GM19043 (cell line): ENCODE data around the gene C19orf47.
"Not testable (repeated sequence)": the region's sequence is repeated elsewhere in the genome, so short reads cannot be mapped to it uniquely, and the experiment has no call there.

ENCODE experiments used
- ATAC-seq: cut with Tn5 transposase; IDR thresholded peaks from one replicate; pipeline ENCODE4 v1.9.1; 2021; ENCODE audit warnings: low read depth; ENCODE audit not compliant: unreplicated experiment

C19orf47 gene

DNA sequence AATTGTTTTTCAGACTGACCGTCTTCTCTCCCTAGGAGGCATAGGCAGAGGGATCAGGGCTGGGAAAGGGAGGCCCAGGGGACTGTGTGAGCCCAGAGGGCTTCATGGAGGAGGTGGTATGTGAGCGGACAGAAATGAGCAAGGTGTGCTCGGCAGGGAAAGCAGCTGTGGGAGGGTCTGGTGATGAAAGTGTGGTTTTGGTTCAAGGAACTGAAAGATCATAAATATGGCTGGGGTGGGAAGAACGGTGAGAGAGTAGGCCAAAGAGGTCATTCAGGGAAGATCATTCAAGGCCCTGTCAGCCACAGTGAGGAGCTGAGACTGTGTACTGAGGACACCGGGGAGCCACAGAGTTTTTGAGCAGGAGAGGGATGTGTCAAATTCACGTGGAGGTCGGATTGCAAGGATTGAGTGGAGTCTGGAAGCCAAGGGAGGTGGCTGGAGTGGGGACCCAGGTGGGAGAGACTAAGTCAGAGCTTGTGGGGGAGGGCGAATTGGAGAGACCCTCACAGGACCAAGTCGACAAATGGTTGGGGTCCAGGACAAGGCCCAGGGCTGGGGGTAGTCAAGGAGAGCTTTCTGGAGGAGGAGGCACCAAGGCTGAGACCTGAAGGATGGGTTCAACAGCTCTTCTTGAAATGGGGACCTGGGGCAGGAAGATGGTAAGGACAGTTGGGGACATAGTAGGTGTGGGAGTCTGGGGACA, 7.9 kb upstream of the C19orf47 start:
- no peak for ATAC-seq

DNA sequence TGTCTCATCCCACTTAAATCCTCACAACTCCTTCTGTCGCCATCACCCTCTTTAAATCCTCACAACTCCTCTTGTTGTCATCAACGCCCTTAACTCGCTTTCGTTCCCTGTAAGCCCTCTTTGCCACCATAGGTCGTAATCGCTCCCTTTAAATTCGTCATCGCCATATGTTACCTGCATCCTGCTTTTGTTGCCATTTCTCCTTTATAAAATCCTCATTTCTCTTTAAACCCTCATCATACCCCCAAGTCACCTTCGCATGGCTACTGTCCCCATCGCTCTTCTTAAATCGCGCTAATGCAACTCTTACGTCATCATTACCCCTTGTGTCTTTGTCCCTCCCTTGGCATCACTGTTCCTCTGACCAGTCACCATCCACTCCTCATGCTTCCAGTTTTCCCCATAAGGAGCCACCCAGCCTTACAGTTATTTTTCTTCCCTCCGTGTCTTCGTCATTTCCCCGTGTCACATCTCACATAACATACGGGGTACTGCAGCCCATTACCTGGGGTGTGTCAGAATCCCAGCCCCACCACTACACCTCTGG, 837 bp upstream of the C19orf47 start:
- ATAC-seq, result no peak

- no peak for ATAC-seq
These were observed 3.8 kb downstream of the C19orf47 start for GRCh38 chr19:40344422-40344821.

DNA sequence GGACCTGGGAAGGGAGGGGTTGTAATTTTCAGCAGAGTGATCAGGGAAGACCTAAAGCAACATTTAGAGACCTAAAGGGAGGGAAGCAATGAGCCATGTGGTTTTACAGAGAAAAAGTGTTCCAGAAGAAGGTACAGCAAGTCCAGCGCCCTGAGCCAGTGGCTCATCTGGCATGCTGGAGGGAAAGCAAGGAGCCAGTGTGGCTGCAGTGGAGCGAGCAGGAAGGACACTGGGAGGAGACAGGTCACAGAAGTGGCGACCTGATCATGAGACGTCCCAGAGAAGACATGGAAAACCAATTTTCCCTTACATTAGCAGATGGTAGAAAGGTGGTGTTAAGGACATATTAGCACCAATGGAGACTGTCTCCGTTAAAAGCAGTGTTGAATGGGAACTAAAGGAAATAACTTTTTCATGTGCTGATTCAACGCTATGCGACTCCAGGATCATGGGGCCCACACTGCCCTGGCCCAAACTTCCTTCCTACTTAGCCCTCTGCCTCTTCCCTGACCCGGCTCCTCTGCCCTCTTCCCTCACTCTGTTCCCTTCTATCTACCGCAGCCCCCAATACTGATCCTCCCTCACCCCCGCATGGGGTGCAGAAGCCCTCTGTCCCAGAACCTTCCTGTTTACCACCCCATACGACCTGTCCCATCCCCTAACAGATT, 5.4 kb downstream of the C19orf47 start:
- no peak for ATAC-seq

GRCh38 chr19:40341601-40342482, 6.4 kb downstream of the C19orf47 start:
- ATAC-seq, result no peak

GRCh38 chr19:40339018-40339728, 9.0 kb downstream of the C19orf47 start:
- no peak for ATAC-seq

GRCh38 chr19:40337594-40337993, 10.6 kb downstream of the C19orf47 start:
- ATAC-seq, result no peak

GRCh38 chr19:40337107-40337506, 11.1 kb downstream of the C19orf47 start:
- ATAC-seq, result no peak

DNA sequence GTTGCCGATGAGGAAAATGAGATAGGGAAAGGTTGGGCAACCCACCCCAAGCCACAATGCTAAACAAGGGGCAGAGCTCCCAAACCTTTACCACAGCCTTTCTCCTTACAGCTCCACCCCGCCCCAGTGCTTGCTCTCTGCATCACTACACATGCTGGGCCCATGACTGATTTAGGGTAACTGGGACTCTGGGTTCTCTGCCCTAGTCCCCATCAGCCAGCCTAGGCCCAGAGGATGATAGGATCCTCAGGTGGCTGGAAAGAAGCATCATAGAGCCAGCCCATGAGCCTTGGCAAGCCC, 11.6 kb downstream of the C19orf47 start:
- ATAC-seq, result no peak

DNA sequence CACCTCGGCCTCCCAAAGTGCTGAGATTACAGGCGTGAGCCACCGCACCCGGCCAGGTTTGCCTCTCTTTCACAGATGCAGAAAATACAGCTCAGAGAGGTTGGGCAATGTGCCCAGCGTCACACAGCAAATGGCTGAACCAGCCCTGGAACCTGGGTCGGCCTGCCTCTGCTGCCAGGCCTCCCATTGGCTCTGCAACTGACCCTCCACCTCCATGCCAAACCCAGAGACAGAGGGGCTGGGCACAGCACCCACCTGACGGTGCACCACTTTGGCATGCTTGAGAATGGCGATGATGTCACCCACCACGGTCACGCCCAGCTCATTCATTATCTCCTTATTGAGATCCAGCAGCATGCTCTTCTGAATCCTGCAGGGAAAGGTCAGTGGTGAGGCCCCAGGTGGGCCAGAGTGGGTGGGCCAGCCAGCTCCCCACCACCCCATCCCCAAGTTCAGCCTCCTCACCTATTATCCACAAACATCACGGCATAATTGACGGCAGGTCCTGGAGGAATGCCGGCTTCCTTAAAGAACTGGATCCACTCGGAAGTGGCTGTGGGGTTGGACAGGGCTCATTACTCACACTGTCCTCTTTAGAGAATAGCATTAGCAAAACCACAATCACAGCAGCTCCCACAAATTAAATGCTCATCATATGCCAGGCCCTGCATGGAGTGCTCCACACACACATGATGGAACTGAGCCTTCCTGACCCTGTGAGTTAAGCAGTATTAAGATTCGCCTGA, 12.2 kb downstream of the C19orf47 start:
- no peak for ATAC-seq

- ATAC-seq, result no peak
These were observed 13.1 kb downstream of the C19orf47 start for GRCh38 chr19:40335101-40335500.

- ATAC-seq, result not testable (repeated sequence)
These were observed 15.1 kb downstream of the C19orf47 start for GRCh38 chr19:40333083-40333482.

DNA sequence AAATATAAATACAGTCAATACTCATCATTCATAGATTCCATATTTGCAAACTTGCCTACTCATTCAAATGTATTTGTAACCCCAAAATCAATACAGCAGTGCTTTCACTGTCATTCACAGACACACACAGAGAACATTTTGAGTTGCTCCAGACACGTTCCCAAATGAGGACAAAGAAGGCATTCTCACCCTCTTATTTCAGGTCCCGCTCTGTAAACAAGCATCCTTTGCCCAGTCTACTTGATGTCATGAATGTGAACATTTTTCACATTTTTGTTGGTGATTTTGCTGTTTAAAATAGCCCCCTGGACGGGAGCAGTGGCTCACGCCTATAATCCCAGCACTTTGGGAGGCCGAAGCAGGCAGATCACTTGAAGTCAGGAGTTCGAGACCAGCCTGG, 15.5 kb downstream of the C19orf47 start:
- no peak for ATAC-seq

GRCh38 chr19:40331052-40331451, 17.1 kb downstream of the C19orf47 start:
- ATAC-seq, result no peak

GRCh38 chr19:40326201-40326600, 22.0 kb downstream of the C19orf47 start:
- no peak for ATAC-seq

GRCh38 chr19:40323705-40324104, 24.5 kb downstream of the C19orf47 start:
- ATAC-seq, result no peak

DNA sequence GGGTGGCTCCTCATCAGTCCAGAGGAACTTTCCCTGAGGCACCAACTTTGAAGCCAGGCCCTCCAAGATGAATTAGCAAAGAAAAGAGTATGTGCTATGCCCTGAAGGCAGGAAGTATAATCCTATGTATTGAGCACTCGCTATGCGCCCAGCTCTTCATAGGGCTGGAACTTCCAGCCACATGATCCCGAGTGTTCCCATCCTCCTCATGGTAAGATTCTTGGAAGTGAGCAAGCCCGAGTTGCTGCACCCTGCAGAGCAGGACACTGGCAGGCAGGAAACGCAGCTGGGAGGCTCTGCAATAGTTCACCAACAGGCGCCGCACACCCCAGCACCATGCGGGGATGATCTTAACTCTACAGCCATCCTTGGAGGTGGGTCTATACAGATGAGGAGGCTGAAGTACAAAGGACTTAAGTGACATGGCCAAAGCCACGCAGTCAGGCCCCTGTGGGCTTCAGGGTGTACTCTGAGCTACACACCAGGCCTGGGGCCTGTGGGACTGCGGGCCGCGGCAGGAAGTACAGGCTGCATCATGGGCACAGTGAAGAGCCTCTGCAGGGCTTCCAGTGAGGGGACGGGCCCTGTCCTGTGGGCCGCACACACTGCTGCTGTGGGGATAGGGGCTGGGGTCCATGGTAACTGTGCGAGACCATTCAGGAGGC, 25.1 kb downstream of the C19orf47 start:
- no peak for ATAC-seq

- no peak for ATAC-seq
These were observed 26.0 kb downstream of the C19orf47 start for GRCh38 chr19:40322271-40322610.

DNA sequence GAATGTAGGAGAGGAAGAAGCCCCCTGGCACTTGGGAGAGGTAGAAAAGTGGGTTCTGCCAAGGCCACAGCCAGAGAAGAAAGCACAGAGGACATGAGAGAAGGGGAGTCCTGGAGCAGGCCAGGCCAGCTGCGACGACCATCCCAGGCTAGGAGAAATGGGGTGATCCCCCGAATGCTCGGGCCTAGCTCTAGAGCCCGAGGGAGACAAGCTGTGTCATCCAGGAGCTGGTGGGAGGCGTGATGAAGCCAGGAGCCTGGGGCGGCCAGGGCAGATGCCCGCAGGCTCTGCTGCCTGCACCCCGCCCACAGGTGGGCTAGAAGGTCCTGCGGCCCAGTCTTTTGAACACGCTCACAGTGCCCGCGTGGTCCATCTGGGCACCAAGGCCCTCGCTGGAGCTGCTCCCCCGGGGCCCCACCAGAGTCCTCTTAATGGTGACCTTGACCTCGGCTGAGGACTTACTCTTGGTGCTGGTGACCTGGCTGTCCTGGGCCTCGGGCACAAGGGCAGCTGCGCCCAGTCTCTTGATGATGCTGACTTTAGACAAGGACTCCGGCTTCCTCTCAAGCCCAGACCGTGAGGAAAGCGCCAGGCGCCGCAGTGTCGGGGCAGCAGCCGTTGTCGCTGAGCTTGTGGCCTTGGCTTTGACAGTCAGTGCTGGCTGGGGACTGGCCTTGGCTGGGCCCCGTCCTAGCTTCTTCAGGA, 26.5 kb downstream of the C19orf47 start:
- ATAC-seq, result no peak
